Stimulated activated CD4-positive, alpha-beta T cell treated with anti-CD3 and anti-CD28 coated beads, Interleukin-4, amount 100 ng/mL, for 24 hours (primary cell): ENCODE data around the gene KNCN.
A peak's percentile ranks its signal among the peaks of the same experiment; 100 is the strongest.

Experiments
- DNase-seq: peaks from one replicate; pipeline ENCODE4 v3.0.0-alpha.2; 2020

KNCN gene

GRCh38 chr1:46523496-46524353, 27.7 kb downstream of the KNCN start:
- DNase-seq, result no peak

GRCh38 chr1:46522969-46523320, 28.5 kb downstream of the KNCN start:
- no peak for DNase-seq

- DNase-seq, result peak; percentile 32
Measured at GRCh38 chr1:46522184-46522968, 29.1 kb downstream of the KNCN start.

- DNase-seq, result no peak
Measured at GRCh38 chr1:46521414-46521813, 30.0 kb downstream of the KNCN start.

- DNase-seq, result no peak
Measured at GRCh38 chr1:46520063-46520911, 31.2 kb downstream of the KNCN start.

GRCh38 chr1:46519209-46519608, 32.2 kb downstream of the KNCN start:
- DNase-seq, result no peak

- no peak for DNase-seq
Measured at GRCh38 chr1:46517932-46518498, 33.4 kb downstream of the KNCN start.

GRCh38 chr1:46517010-46517600, 34.3 kb downstream of the KNCN start:
- DNase-seq, result no peak

- no peak for DNase-seq
Measured at GRCh38 chr1:46516200-46516950, 35.1 kb downstream of the KNCN start.

- DNase-seq, result no peak
Measured at GRCh38 chr1:46515576-46515975, 35.9 kb downstream of the KNCN start.

GRCh38 chr1:46513536-46513935, 37.9 kb downstream of the KNCN start:
- no peak for DNase-seq

- no peak for DNase-seq
Measured at GRCh38 chr1:46512792-46513190, 38.7 kb downstream of the KNCN start.

- DNase-seq, result no peak
Measured at GRCh38 chr1:46512135-46512791, 39.2 kb downstream of the KNCN start.

GRCh38 chr1:46510998-46511365, 40.5 kb downstream of the KNCN start:
- no peak for DNase-seq

- no peak for DNase-seq
Measured at GRCh38 chr1:46510341-46510997, 41.0 kb downstream of the KNCN start.

GRCh38 chr1:46508757-46509156, 42.7 kb downstream of the KNCN start:
- DNase-seq, result no peak

GRCh38 chr1:46506470-46507219, 44.8 kb downstream of the KNCN start:
- DNase-seq, result no peak

GRCh38 chr1:46503421-46503820, 48.0 kb downstream of the KNCN start:
- DNase-seq, result no peak

GRCh38 chr1:46501528-46501927, 49.9 kb downstream of the KNCN start:
- DNase-seq, result no peak

- DNase-seq, result no peak
Measured at GRCh38 chr1:46497665-46498064, 53.8 kb downstream of the KNCN start.
